Astrocyte (in vitro differentiated cells and primary cell): ENCODE results near the gene SMIM24.

Experiments used
- CTCF ChIP-seq: IDR thresholded peaks from 2 replicates; pipeline ENCODE4 v1.5.1; 2011; ENCODE audit warnings: low read depth, mild to moderate bottlenecking, inconsistent platforms, low read length, moderate library complexity; ENCODE audit not compliant: insufficient read depth
- EZH2 ChIP-seq: IDR thresholded peaks from 2 replicates; pipeline ENCODE4 v1.6.1; 2012; ENCODE audit warnings: mild to moderate bottlenecking, low read length, inconsistent platforms; ENCODE audit not compliant: insufficient read depth

- no peak for TF ChIP-seq CTCF
- TF ChIP-seq EZH2 = no peak
Observed at GRCh38 chr19:3455393-3455955, 24.9 kb downstream of the SMIM24 start.
